ENCODE measurements around the gene AKR1E2.
"Not testable (repeated sequence)": the region's sequence is repeated elsewhere in the genome, so short reads cannot be mapped to it uniquely, and the experiment has no call there.

Gene AKR1E2

GRCh38 chr10:4815646-4816180, 10.3 kb upstream of the AKR1E2 start:
- DNase-seq = not testable (repeated sequence)

DNA sequence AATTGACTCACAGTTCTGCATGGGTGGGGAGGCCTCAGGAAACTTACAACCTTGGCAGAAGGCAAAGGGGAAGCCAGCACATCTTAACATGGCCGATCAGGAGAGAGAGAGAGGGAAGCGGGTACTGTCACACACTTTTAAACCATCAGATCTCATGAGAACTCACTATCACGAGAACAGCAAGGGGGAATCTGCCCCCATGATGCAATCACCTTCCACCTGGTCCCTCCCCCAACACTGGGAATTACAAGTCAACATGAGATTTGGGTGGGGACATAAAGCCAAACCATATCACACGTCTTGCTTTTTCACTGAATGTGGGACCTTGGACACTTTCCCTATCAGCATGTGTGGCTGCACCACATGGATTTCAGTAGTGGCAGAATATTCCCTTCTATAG, 9.0 kb upstream of the AKR1E2 start:
- DNase-seq = no peak

DNA sequence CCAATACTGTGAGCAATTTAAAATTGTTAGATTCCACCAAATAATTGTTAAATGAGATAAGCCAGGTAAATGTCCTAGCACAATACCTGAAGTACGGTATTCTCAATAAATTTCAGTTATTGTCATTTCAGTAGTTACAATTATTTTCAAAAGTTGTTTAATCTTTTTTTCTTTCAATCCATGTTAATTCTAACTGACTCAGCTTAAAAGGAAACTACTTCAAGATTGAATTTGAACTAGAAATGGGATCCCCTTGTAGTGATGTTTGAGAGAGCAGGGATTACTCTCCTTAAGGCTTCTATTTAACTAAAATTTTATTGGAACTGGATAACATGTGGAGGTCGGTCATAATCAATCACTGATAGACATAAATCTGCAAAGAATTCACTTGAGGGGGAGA, 6.9 kb upstream of the AKR1E2 start:
- DNase-seq = no peak

GRCh38 chr10:4819707-4820106, 6.3 kb upstream of the AKR1E2 start:
- no peak for DNase-seq

DNA sequence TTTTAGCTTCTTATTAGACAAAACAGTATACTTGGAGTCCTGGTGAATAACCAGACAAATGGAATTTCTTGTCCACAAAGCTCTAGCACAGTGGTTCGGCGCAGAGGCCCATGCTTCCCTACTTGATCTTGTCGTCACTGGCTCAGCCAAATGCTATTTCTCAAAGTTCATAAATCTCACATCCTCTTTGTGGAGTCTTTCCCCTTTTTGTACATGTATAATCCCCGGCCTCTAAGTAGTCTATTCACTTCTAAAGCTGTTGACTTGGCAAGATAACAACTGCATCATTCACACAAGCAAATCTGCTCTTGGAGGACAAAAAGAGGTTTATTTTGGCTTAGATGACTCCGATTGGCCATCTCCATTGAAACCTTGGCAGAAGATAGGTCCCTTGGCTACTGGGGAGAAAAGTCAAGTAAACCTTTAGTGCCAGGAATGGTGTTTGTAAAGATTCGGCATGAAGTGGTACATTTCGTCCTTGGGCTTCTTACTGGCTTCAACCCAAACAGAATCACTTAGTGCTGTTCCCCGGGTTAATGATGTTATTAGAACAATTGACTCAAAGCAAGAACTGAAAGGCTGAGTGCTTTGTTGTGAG, 5.1 kb upstream of the AKR1E2 start:
- DNase-seq = peak; percentile 9

DNA sequence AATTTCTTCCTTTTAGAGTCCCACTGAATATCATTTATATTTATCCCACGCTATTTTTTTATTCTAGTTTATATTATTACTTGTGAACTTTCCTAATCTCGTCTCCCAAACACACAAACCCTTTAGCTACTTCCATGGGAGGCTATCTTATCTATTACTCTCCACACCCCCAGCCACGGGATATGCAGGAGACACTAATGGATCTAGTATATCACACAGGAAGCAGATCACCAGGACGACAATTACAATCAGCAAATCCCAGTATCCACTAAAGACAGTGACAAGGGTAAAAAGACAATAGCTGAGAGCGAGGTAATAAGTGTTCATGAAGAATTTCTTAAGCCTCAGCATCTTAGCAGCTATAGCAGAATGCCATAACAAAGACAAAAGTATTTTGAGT, 3.8 kb upstream of the AKR1E2 start:
- DNase-seq = no peak

DNA sequence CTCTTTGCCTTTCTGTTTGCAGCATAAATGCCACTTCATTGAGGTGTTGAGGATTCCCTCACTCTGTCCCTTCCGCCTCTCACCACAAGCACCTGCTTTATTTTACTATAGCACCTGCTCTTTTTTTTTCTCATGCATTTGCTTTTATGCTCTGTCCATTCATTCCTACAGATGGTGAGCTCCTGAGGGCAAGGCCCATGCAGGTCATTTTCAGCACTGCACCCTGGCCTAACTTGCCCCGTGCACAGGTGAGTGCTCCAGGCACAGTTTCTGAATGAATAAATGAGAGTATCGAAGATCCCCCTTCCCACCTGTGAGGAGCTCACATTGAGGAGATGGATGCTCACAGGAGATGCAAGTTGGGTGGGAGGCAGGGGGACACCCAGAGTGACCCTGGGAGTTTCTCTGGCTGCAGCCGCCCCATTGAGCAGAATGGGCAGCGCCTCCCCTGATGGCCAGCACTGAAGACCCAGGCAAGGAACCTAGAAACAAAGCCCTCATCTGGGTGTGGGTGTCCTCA, 1.2 kb upstream of the AKR1E2 start:
- DNase-seq = no peak

- no peak for DNase-seq
Measured at GRCh38 chr10:4825456-4825867, 545 bp upstream of the AKR1E2 start.

DNA sequence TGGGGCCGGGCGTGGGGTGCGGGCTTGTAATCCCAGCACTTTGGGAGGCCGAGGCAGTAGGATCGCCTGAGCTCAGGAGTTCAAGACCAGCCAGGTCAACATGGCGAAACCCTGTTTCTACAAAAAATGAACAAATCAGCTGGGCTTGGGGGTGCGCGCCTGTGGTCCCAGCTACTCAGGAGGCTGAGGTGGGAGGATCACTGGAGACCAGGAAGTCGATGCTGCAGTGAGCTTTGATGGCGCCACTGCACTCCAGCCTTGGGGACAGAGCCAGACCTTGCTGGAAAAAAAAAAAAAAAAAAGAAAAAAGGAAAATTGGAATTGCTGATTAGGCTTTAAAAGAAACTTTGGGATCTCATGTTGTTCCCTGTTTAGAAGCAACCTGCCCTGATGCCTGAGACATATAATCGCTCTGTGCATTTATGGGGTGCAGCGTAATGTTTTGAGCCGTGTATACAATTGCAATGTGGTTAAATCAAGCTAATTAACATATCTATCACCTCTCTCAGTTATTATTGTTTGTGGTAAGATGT, 851 bp downstream of the AKR1E2 start:
- no peak for DNase-seq

DNA sequence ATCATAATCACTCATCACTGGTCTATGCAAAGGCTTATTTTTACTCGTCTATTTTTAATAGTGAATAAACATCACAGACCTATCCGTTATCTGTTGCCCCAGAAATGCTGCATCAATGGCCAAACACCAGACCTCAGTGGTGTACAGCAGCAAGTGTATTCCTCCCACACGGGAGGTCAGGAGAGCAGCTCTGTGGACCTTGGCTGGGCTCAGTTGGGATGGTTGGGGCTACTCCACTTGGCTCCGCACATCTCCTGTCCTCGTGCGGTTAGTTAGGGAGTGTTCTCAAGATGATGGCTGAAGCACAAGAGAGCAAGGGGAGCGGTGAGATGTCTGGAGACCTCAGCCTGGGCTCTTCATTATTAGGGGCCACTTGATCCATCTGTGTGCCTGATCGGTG, 2.0 kb downstream of the AKR1E2 start:
- no peak for DNase-seq

DNA sequence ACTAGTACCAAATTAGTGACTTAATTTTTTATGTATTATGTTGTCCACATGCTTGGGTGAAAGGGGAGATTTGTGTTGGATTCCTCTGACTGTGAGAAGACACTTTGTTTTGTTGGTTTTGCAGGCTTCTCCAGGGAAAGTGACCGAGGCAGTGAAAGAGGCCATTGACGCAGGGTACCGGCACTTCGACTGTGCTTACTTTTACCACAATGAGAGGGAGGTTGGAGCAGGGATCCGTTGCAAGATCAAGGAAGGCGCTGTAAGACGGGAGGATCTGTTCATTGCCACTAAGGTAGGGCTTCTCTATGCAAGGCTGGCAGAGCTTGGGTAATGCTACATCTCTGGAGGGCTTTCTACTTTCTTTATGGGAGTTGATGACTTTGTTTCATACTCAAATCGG, 4.5 kb downstream of the AKR1E2 start:
- DNase-seq = no peak

DNA sequence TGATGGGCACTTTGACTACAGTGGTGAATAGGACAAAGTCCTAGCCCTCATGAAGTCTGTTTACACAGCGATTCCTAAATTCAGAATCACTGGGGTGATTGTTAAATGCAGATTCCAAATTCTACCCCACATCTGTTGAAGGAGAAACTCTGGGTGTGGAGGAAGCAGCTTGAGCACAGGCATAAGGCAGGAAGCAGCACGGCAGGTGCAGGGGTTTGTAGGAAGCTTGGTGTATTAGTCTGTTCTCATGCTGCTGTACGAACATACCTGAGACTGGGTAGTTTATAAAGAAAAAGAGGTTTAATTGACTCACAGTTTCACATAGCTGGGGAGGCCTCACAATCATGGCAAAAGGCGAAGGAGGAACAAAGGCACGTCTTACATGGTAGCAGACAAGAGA, 5.1 kb downstream of the AKR1E2 start:
- no peak for DNase-seq

GRCh38 chr10:4833286-4833685, 7.3 kb downstream of the AKR1E2 start:
- DNase-seq = no peak

DNA sequence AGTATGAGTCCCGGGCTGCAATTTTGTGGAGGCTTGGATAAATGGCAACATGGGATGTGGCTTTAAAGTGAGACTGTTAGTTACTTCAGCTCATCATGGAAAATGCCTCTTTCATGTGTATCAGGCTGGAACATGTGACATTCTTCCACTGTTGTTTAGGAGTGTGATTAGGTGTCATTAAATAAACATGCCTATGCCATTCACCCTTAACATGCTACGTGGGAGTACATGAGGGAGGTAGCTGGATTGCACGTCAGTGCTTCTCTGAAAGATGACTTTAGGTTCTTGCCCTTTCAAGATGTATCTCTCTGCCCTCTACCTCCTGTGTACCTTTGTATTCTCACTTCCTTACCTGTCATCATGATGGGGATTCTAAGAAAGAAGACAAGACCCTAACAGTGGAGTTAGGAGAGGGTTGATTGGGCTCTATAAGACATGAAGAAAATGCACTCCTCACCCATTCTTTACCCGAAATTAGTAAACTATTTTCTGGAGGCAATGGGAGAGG, 8.9 kb downstream of the AKR1E2 start:
- no peak for DNase-seq

- no peak for DNase-seq
Measured at GRCh38 chr10:4835494-4835918, 9.5 kb downstream of the AKR1E2 start.

- no peak for DNase-seq
Measured at GRCh38 chr10:4836416-4836969, 10.5 kb downstream of the AKR1E2 start.

- DNase-seq = no peak
Measured at GRCh38 chr10:4837551-4837950, 11.5 kb downstream of the AKR1E2 start.

- DNase-seq = no peak
Measured at GRCh38 chr10:4838743-4839142, 12.7 kb downstream of the AKR1E2 start.

DNA sequence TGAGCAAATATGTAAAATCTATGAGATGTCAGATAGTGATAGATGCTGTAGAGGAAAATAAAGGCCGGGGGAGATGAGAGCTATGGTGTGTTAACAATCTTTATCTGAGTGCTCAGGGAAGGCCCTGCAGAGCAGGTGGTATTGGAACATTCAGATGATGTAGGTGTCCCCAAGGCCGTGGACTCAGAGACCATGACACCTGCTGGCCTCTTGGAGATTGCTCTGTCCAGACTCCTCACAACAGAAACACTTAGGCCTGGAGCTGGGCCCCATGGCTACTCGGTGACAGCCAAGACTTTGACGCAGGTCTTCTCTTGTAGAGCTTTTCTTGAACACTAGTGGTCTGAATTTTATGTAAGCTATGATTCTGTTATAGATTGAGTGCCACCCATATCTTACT, 13.3 kb downstream of the AKR1E2 start:
- DNase-seq = no peak

DNA sequence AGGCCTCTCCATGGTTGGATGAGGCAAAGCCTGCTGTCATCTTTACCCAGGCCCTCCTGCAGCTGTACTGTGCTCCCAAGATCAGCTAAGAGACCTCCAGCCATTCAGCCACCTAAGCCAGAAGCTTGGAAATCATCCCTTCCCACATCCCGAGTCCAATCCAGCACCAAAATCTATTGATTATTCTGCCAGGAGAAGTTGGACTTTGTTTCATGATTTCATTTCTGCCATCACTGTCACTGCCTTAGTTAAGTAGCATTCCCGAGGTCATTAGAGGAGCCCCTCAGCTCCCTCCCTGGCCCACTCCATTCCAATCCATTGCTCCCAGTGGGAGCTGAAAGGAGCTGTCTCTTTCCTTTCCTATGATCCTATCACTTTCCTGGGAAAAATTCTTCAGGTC, 14.1 kb downstream of the AKR1E2 start:
- DNase-seq = no peak

GRCh38 chr10:4843525-4844180, 17.6 kb downstream of the AKR1E2 start:
- no peak for DNase-seq

DNA sequence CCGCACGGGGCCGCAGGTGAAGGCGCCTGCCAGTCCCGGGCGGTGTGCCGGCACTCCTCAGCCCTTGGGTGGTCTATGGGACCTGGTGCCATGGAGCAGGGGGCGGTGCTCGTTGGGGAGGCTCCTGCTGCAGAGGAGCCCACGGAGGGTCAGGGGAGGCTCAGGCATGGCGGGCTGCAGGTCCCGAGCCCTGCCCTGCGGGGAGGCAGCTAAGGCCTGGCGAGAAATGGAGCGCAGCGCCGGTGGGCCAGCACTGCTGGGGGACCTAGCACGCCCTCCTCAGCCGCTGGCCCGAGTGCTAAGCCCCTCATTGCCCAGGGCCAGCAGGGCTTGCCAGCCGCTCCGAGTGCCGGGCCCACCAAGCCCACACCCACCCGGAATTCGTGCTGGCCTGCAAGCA, 18.9 kb downstream of the AKR1E2 start:
- DNase-seq = no peak

DNA sequence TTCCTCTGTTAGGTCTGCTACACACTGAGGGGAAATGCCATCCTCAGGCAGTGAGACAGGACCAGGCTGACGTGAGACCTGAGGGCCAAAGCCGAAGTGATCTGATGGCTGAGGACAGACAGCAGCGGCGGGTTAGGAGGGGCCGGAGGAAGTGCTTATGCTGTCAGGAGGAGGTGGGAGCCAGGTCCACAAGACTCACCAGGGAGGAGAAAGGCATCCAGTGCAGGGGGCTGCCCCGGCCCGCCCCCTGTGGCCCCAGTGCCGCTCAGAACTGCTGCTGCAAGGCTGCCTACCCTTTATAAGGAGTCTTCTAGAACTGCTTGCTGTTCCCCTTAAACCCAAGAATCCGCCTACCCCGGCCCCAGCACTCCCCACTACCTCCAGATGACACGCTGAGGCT, 19.8 kb downstream of the AKR1E2 start:
- DNase-seq = no peak

GRCh38 chr10:4846775-4847174, 20.8 kb downstream of the AKR1E2 start:
- DNase-seq = no peak
